ENCODE measurements around the gene TRPC4.
"Not testable (repeated sequence)": the region's sequence is repeated elsewhere in the genome, so short reads cannot be mapped to it uniquely, and the experiment has no call there.

TRPC4 gene

GRCh38 chr13:37601648-37602440 lies 267.7 kb downstream of the TRPC4 start:
- no peak for DNase-seq (ENCODE audit: low spot score)

GRCh38 chr13:37599519-37599918 lies 270.1 kb downstream of the TRPC4 start:
- DNase-seq (ENCODE audit: low spot score) = no peak

GRCh38 chr13:37598597-37598996 lies 271.0 kb downstream of the TRPC4 start, which contains the start of gene POSTN:
Gene POSTN (minus strand): TSS chr13:37598768. CDS start chr13:37598726, 42 bp downstream.
- DNase-seq (ENCODE audit: low spot score) = no peak

GRCh38 chr13:37597477-37598025 lies 272.0 kb downstream of the TRPC4 start:
- DNase-seq (ENCODE audit: low spot score) = no peak

GRCh38 chr13:37596805-37597204 lies 272.8 kb downstream of the TRPC4 start:
- no peak for DNase-seq (ENCODE audit: low spot score)

- DNase-seq (ENCODE audit: low spot score) = peak; percentile 9
Measured at GRCh38 chr13:37595162-37595561, 274.4 kb downstream of the TRPC4 start.

- no peak for DNase-seq (ENCODE audit: low spot score)
Measured at GRCh38 chr13:37594550-37594949, 275.0 kb downstream of the TRPC4 start.

- not testable (repeated sequence) for DNase-seq (ENCODE audit: low spot score)
Measured at GRCh38 chr13:37589381-37589780, 280.2 kb downstream of the TRPC4 start.

DNA sequence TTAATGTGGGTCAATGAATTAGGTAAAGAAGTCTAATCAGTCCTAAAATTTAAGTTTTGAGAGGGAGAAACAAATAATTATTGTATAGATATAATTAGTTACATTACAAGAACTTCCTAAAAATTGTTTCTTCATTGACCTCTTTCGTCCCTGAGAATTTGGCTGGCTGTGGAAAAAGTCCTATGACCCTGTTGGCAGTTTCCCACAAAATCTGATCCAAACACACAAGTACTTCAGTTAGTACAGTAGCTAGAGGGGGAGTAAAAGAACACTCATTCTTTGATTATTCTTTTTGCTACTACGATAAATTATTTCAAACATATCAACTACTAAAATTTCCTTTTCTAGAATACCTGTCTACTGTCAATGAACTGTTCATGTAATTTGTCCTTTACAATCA lies 282.3 kb downstream of the TRPC4 start:
- DNase-seq (ENCODE audit: low spot score) = no peak

All from AG20443 (cell line).